Measurements from ENCODE around the gene ANK3.

- TF ChIP-seq CTCF (IDR thresholded peaks at IDR 0.05) = no peak
- TF ChIP-seq POLR2A (IDR thresholded peaks at IDR 0.05) = no peak
- no peak for TF ChIP-seq POLR2AphosphoS5 (IDR thresholded peaks at IDR 0.05)
- no peak for TF ChIP-seq EP300 (IDR thresholded peaks at IDR 0.05)
These were observed 296.4 kb downstream of the ANK3 start for GRCh38 chr10:60093317-60093716.

Data from sigmoid colon (tissue), 4 donors.